ENCODE results near the gene TSHR. TPM values are rescaled to one million over a fixed set of nuclear protein-coding genes. Genes with fewer than 3 reads are reported as not detected.

Gene TSHR
- total and polyA plus RNA-seq, 2 experiments from 2014 or later: 0.83 TPM; not detected in 1

GRCh38 chr14:81144824-81145603 is 189.6 kb downstream of the TSHR start:
- DNase-seq (ENCODE audit: low spot score): no peak
- H3K9me2 ChIP-seq (replicated peaks; ENCODE audit: insufficient read depth): no peaks in the 10 kb centered on the region
- H3K79me2 ChIP-seq: no peaks in the 10 kb centered on the region
- no peak overlapping the region for H2AFZ ChIP-seq
- H3K4me2 ChIP-seq: no peak overlapping the region
- H3K27ac ChIP-seq: no peak overlapping the region
- H3K9me3 ChIP-seq (ENCODE audit: low read depth): no peaks in the 10 kb centered on the region
- H3K4me1 ChIP-seq (ENCODE audit: insufficient read depth): no peaks in the 10 kb centered on the region
- H4K20me1 ChIP-seq (ENCODE audit: insufficient read depth, poor library complexity, severe bottlenecking): no peaks in the 10 kb centered on the region
- H3K36me3 ChIP-seq (replicated peaks; ENCODE audit: insufficient read depth, low read depth): no peaks in the 10 kb centered on the region
- TF ChIP-seq CTCF (IDR thresholded peaks at IDR 0.05; ENCODE audit: poor library complexity) (no peak), EZH2phosphoT487 (IDR thresholded peaks at IDR 0.05; ENCODE audit: low read depth, severe bottlenecking, unreplicated experiment) (no peak), EZH2 (IDR thresholded peaks at IDR 0.05; ENCODE audit: borderline replicate concordance) (no peak)
- no peaks in the 10 kb centered on the region for H3K27me3 ChIP-seq
- 74% methylated on average over 3 of the region's 3 CpGs for WGBS (ENCODE audit: low lambda C conversion rate, missing lambda C conversion rate)
- H3K4me3 ChIP-seq: no peak overlapping the region

- 78% methylated on average over 2 of the region's 2 CpGs for WGBS (ENCODE audit: low lambda C conversion rate, missing lambda C conversion rate)
- no peak overlapping the region for H2AFZ ChIP-seq
Measured at GRCh38 chr14:81147140-81147897, 191.9 kb downstream of the TSHR start.

GRCh38 chr14:81148635-81149034 is 193.2 kb downstream of the TSHR start:
- Histone ChIP-seq H3K9me2 (replicated peaks; ENCODE audit: insufficient read depth) (no peaks in the 10 kb centered on the region), H3K4me3 (no peak overlapping the region)
- 73% methylated on average over 4 of the region's 4 CpGs for WGBS (ENCODE audit: low lambda C conversion rate, missing lambda C conversion rate)

More at GRCh38 chr14:81147140-81147897, 191.9 kb downstream of the TSHR start:
- Histone ChIP-seq H3K27ac (no peak overlapping the region), H3K9me3 (ENCODE audit: low read depth) (no peaks in the 10 kb centered on the region), H3K27me3 (no peaks in the 10 kb centered on the region), H3K4me2 (no peak overlapping the region), H3K79me2 (no peaks in the 10 kb centered on the region), H3K4me3 (no peak overlapping the region), H3K4me1 (ENCODE audit: insufficient read depth) (no peaks in the 10 kb centered on the region), H3K9me2 (replicated peaks; ENCODE audit: insufficient read depth) (no peaks in the 10 kb centered on the region), H3K36me3 (replicated peaks; ENCODE audit: insufficient read depth, low read depth) (no peaks in the 10 kb centered on the region), H4K20me1 (ENCODE audit: insufficient read depth, poor library complexity, severe bottlenecking) (no peaks in the 10 kb centered on the region)
- DNase-seq (ENCODE audit: low spot score): no peak
- TF ChIP-seq EZH2 (IDR thresholded peaks at IDR 0.05; ENCODE audit: borderline replicate concordance) (no peak), EZH2phosphoT487 (IDR thresholded peaks at IDR 0.05; ENCODE audit: low read depth, severe bottlenecking, unreplicated experiment) (no peak)

More at GRCh38 chr14:81148635-81149034, 193.2 kb downstream of the TSHR start:
- no peak overlapping the region for H3K27ac ChIP-seq
- no peak overlapping the region for H2AFZ ChIP-seq
- no peaks in the 10 kb centered on the region for H3K36me3 ChIP-seq (replicated peaks; ENCODE audit: insufficient read depth, low read depth)
- no peak for DNase-seq (ENCODE audit: low spot score)
- no peak overlapping the region for H3K4me2 ChIP-seq
- no peaks in the 10 kb centered on the region for H3K4me1 ChIP-seq (ENCODE audit: insufficient read depth)
- no peak for TF ChIP-seq EZH2 (IDR thresholded peaks at IDR 0.05; ENCODE audit: borderline replicate concordance)
- TF ChIP-seq EZH2phosphoT487 (IDR thresholded peaks at IDR 0.05; ENCODE audit: low read depth, severe bottlenecking, unreplicated experiment): no peak
- TF ChIP-seq CTCF (IDR thresholded peaks at IDR 0.05; ENCODE audit: poor library complexity): no peak
- no peaks in the 10 kb centered on the region for H3K9me3 ChIP-seq (ENCODE audit: low read depth)
- no peaks in the 10 kb centered on the region for H3K79me2 ChIP-seq
- no peaks in the 10 kb centered on the region for H3K27me3 ChIP-seq
- no peaks in the 10 kb centered on the region for H4K20me1 ChIP-seq (ENCODE audit: insufficient read depth, poor library complexity, severe bottlenecking)
